DMS53 treated with DMSO at 0.1 percent for 48 hours (cell line): ENCODE data around the gene SYCP2L.

Source experiments
- DNase-seq: peaks from one replicate; lab custom pipeline; 2025; ENCODE audit not compliant: unreplicated experiment; lab: John Stamatoyannopoulos, UW

Gene SYCP2L

GRCh38 chr6:11006061-11006460 lies 119.2 kb downstream of the SYCP2L start:
- DNase-seq, result no peak

- peak; percentile 16 for DNase-seq
These were observed 121.1 kb downstream of the SYCP2L start for GRCh38 chr6:11007715-11008608.

GRCh38 chr6:11008821-11009220 lies 122.0 kb downstream of the SYCP2L start:
- DNase-seq, result no peak

GRCh38 chr6:11009353-11009752 lies 122.5 kb downstream of the SYCP2L start:
- DNase-seq, result peak; percentile 4

- no peak for DNase-seq
These were observed 125.0 kb downstream of the SYCP2L start for GRCh38 chr6:11011787-11012234.

GRCh38 chr6:11012295-11012754 lies 125.5 kb downstream of the SYCP2L start:
- no peak for DNase-seq

- DNase-seq, result no peak
These were observed 126.3 kb downstream of the SYCP2L start for GRCh38 chr6:11012976-11013720.

GRCh38 chr6:11013721-11014070 lies 126.8 kb downstream of the SYCP2L start:
- no peak for DNase-seq

- no peak for DNase-seq
These were observed 128.2 kb downstream of the SYCP2L start for GRCh38 chr6:11015102-11015501.

GRCh38 chr6:11016452-11016851 lies 129.6 kb downstream of the SYCP2L start:
- DNase-seq, result no peak

- DNase-seq, result no peak
These were observed 130.2 kb downstream of the SYCP2L start for GRCh38 chr6:11017090-11017489.

GRCh38 chr6:11018225-11018624 lies 131.4 kb downstream of the SYCP2L start:
- DNase-seq, result no peak

- DNase-seq, result no peak
These were observed 134.2 kb downstream of the SYCP2L start for GRCh38 chr6:11021003-11021402.

GRCh38 chr6:11021714-11022113 lies 134.9 kb downstream of the SYCP2L start:
- no peak for DNase-seq

GRCh38 chr6:11023032-11023431 lies 136.2 kb downstream of the SYCP2L start:
- no peak for DNase-seq
